Measurements from ENCODE around the gene SUN5. TPM values are rescaled to one million over a fixed set of nuclear protein-coding genes. Genes with fewer than 3 reads are reported as not detected.

The SUN5 gene
- total and polyA plus RNA-seq, 2 donors (not counting 3 experiments of a cell fraction or from before 2014, with no cell fraction given): not detected

- TF ChIP-seq POLR2AphosphoS5 (IDR thresholded peaks at IDR 0.05; ENCODE audit: insufficient read depth, low read depth, low read length) (no peak), MAX (IDR thresholded peaks at IDR 0.05; ENCODE audit: insufficient read depth, insufficient read length) (no peak), GATA2 (IDR thresholded peaks at IDR 0.05; ENCODE audit: insufficient read depth, insufficient read length, low read depth, low read length) (no peak), CTCF (IDR thresholded peaks at IDR 0.05; ENCODE audit: extremely low read depth in 1 of 2, insufficient read depth in 1 of 2, low read depth in 1 of 2, low read length in 2 of 2) (no peak), POLR2A (IDR thresholded peaks at IDR 0.05; ENCODE audit: low read depth, low read length) (no peak), EZH2 (IDR thresholded peaks at IDR 0.05; ENCODE audit: borderline replicate concordance, low read depth, low read length, severe bottlenecking) (no peak), FOS (IDR thresholded peaks at IDR 0.05; ENCODE audit: borderline replicate concordance, insufficient read depth, low read length) (no peak), MYC (IDR thresholded peaks at IDR 0.05; ENCODE audit: low read depth, low read length) (no peak), JUN (IDR thresholded peaks at IDR 0.05; ENCODE audit: borderline replicate concordance, insufficient read depth, insufficient read length, low read depth) (no peak)
- DNase-seq (ENCODE audit: low read depth, low spot score) (no peak), FAIRE-seq (no peak)
- ChIA-PET CTCF (no interaction called here), POLR2A (no interaction called here)
- no peak overlapping the region for H2AFZ ChIP-seq (ENCODE audit: low read depth, low read length)
- no peaks in the 10 kb centered on the region for H3K79me2 ChIP-seq (ENCODE audit: control insufficient read depth, insufficient read depth, low read length)
- no peaks in the 10 kb centered on the region for H3K9me3 ChIP-seq (replicated peaks; ENCODE audit: control insufficient read depth, insufficient read depth, low read length)
- no peaks in the 10 kb centered on the region for H3K9me1 ChIP-seq (replicated peaks; ENCODE audit: control insufficient read depth, extremely low read depth, insufficient read depth, low read length)
- H3K4me2 ChIP-seq (ENCODE audit: insufficient read depth, low read length): no peak overlapping the region
- no peak overlapping the region for H3K27ac ChIP-seq (ENCODE audit: insufficient read depth, low read depth, low read length)
- no TSS peak for BruUV-seq (replicated peaks)
- no peaks in the 10 kb centered on the region for H3K27me3 ChIP-seq (ENCODE audit: control insufficient read depth in 2 of 2, insufficient read depth in 2 of 2, low read length in 2 of 2)
- dilution Hi-C loops (cut with MboI; ENCODE audit: extremely low pct_ligation_motif_present, low sequenced_read_pairs): no loop called here
- no peaks in the 10 kb centered on the region for H3K4me1 ChIP-seq (ENCODE audit: control insufficient read depth, extremely low read depth, insufficient read depth, low read length)
- no peaks in the 10 kb centered on the region for H3K36me3 ChIP-seq (ENCODE audit: control insufficient read depth in 2 of 2, extremely low read depth in 1 of 2, insufficient read depth in 2 of 2, low read length in 2 of 2)
- no peak overlapping the region for H3K9ac ChIP-seq (replicated peaks; ENCODE audit: extremely low read depth, insufficient read depth, low read length)
- intact Hi-C loops (cut with micrococcal nuclease): no loop called here
- no peaks in the 10 kb centered on the region for H4K20me1 ChIP-seq (replicated peaks; ENCODE audit: control insufficient read depth, extremely low read depth, insufficient read depth, low read length)
- H3K4me3 ChIP-seq (replicated peaks in 1 of 3; ENCODE audit: insufficient read depth in 1 of 3, low read depth in 1 of 3, low read length in 3 of 3): no peak overlapping the region
These were observed 16.3 kb upstream of the SUN5 start for GRCh38 chr20:33020278-33021161.
